PC-3 (cell line): Measurements from ENCODE around the gene KCNQ1. TPM values are rescaled to one million over a fixed set of nuclear protein-coding genes. Genes with fewer than 3 reads are reported as not detected.

Experiments
- ATAC-seq: fragments of 200-7000 bp; cut with Tn5 transposase; 2 replicates; pipeline ENCODE4 v1.9.1; 2020; ENCODE audit warnings: mild to moderate bottlenecking, moderate library complexity
- BruUV-seq: library from RNA; stranded (reverse); fragments of 400-500 nt; replicated peaks from 2 replicates; lab custom pipeline; 2021; lab: Mats Ljungman, UMichigan
- CTCF ChIA-PET: fragments of 300-600 bp; sonication (Branson Sonifier 250); formaldehyde crosslinking; loops from one replicate; lab custom pipeline; 2022; ENCODE audit warnings: antibody characterized with exemption; lab: Charles Lee
- POLR2A ChIA-PET: fragments of 300-600 bp; sonication (Branson Sonifier 250); formaldehyde crosslinking; loops from one replicate; lab custom pipeline; 2022; ENCODE audit warnings: antibody characterized with exemption; ENCODE audit not compliant: unreplicated experiment; lab: Charles Lee
- DNase-seq: peaks from one replicate; pipeline ENCODE4 v3.0.0-alpha.2; 2015
- H2AFZ ChIP-seq: fragments of 300-600 bp; sonication (generic); 2 replicates; pipeline ENCODE4 v1.6.0; 2016; ENCODE audit warnings: antibody characterized with exemption, low read length
- H3F3A ChIP-seq: fragments of 300-600 bp; sonication (generic); one replicate; pipeline ENCODE4 v1.6.0; 2017; ENCODE audit warnings: antibody characterized with exemption, low read length, control low read depth, mild to moderate bottlenecking; ENCODE audit not compliant: unreplicated experiment
- H3K27ac ChIP-seq: fragments of 300-600 bp; sonication (generic); 2 replicates; pipeline ENCODE4 v1.5.1; 2016; ENCODE audit warnings: mild to moderate bottlenecking, low read length
- H3K27me3 ChIP-seq: fragments of 300-600 bp; sonication (generic); 2 replicates; pipeline ENCODE4 v1.6.1; 2016; ENCODE audit warnings: low read length, mixed read lengths
- H3K36me3 ChIP-seq: fragments of 300-600 bp; sonication (generic); 2 replicates; pipeline ENCODE4 v1.6.1; 2016; ENCODE audit warnings: low read depth, mixed run types, low read length, mixed read lengths
- H3K4me1 ChIP-seq: fragments of 300-600 bp; sonication (generic); 2 replicates; pipeline ENCODE4 v1.5.1; 2016; ENCODE audit warnings: low read length; ENCODE audit not compliant: insufficient read depth
- H3K4me2 ChIP-seq: fragments of 300-600 bp; sonication (generic); 2 replicates; pipeline ENCODE4 v1.6.0; 2016; ENCODE audit warnings: low read length
- H3K4me3 ChIP-seq: fragments of 300-600 bp; sonication (generic); 2 replicates; pipeline ENCODE4 v1.5.1; 2016; ENCODE audit warnings: mild to moderate bottlenecking, low read length, mixed read lengths
- H3K79me2 ChIP-seq: fragments of 300-600 bp; sonication (generic); 2 replicates; pipeline ENCODE4 v1.6.1; 2017; ENCODE audit warnings: low read length, mixed read lengths
- H3K9ac ChIP-seq: fragments of 300-600 bp; sonication (generic); 2 replicates; pipeline ENCODE4 v1.6.0; 2016; ENCODE audit warnings: mild to moderate bottlenecking, low read length
- H3K9me2 ChIP-seq: fragments of 300-600 bp; sonication (generic); replicated peaks from 2 replicates; pipeline ENCODE4 v1.6.1; 2016; ENCODE audit warnings: mixed run types, low read length, mixed read lengths
- H3K9me3 ChIP-seq: fragments of 300-600 bp; sonication (generic); 2 replicates; pipeline ENCODE4 v1.6.1; 2016; ENCODE audit warnings: low read length, mixed read lengths
- H4K20me1 ChIP-seq: fragments of 300-600 bp; sonication (generic); 2 replicates; pipeline ENCODE4 v1.6.1; 2016; ENCODE audit warnings: low read length, mixed read lengths
- CTCF ChIP-seq: fragments of 300-600 bp; sonication (generic); conservative IDR thresholded peaks from 2 replicates; pipeline ENCODE4 v1.5.1; 2017; ENCODE audit warnings: antibody characterized with exemption, low read depth, mild to moderate bottlenecking, low read length
- EZH2 ChIP-seq: fragments of 300-600 bp; sonication (generic); IDR thresholded peaks from one replicate; pipeline ENCODE4 v1.6.1; 2017; ENCODE audit warnings: antibody characterized with exemption, mild to moderate bottlenecking, low read length; ENCODE audit not compliant: unreplicated experiment
- EZH2phosphoT487 ChIP-seq: fragments of 300-600 bp; sonication (generic); IDR thresholded peaks from 2 replicates; pipeline ENCODE4 v1.6.1; 2018; ENCODE audit warnings: mild to moderate bottlenecking, antibody characterized with exemption, low read length, borderline replicate concordance
- intact Hi-C: fragments of 100-400 bp; cut with micrococcal nuclease; formaldehyde crosslinking; loops from 2 replicates; pipeline ENCODE4 v1.9.0; 2023
- total RNA-seq: library from RNA; depleted of rRNA; stranded (reverse); fragments of >200 nt; gene quantifications from 2 replicates; pipeline ENCODE4 v1.2.3, GENCODE V29; 2014

Gene KCNQ1
- total RNA-seq, 1 experiment from 2014 or later, result 0.40 TPM

- no peak for ATAC-seq
Observed at GRCh38 chr11:2717561-2718325, 272.9 kb downstream of the KCNQ1 start.

GRCh38 chr11:2718817-2719438 is 274.1 kb downstream of the KCNQ1 start:
- no peak for TF ChIP-seq EZH2
- no peak for TF ChIP-seq CTCF
- no peak for TF ChIP-seq EZH2phosphoT487
- ATAC-seq (no peak), DNase-seq (no peak)
- Histone ChIP-seq H2AFZ (no peak overlapping the region), H3K36me3 (no peaks in the 10 kb centered on the region), H4K20me1 (no peaks in the 10 kb centered on the region), H3K4me2 (no peak overlapping the region), H3K27ac (no peak overlapping the region), H3K9ac (no peak overlapping the region), H3K4me3 (no peak overlapping the region), H3K79me2 (no peaks in the 10 kb centered on the region), H3K9me3 (no peaks in the 10 kb centered on the region), H3K4me1 (no peaks in the 10 kb centered on the region), H3K9me2 (no peaks in the 10 kb centered on the region), H3K27me3 (no peaks in the 10 kb centered on the region), H3F3A (no peaks in the 10 kb centered on the region)
- ChIA-PET POLR2A (no interaction called here), CTCF (no interaction called here)
- intact Hi-C loops, result no loop called here
- BruUV-seq, result no TSS peak

More at GRCh38 chr11:2717561-2718325, 272.9 kb downstream of the KCNQ1 start:
- ChIA-PET POLR2A (no interaction called here), CTCF (no interaction called here)
- Histone ChIP-seq H3K27ac (no peak overlapping the region), H3K36me3 (no peaks in the 10 kb centered on the region), H4K20me1 (no peaks in the 10 kb centered on the region), H3K9me2 (no peaks in the 10 kb centered on the region), H3K27me3 (no peaks in the 10 kb centered on the region), H3K9ac (no peak overlapping the region), H3K79me2 (no peaks in the 10 kb centered on the region), H3K4me1 (no peaks in the 10 kb centered on the region), H3F3A (no peaks in the 10 kb centered on the region), H2AFZ (no peak overlapping the region), H3K4me3 (no peak overlapping the region), H3K9me3 (no peaks in the 10 kb centered on the region), H3K4me2 (no peak overlapping the region)
- no peak for DNase-seq
- no TSS peak for BruUV-seq
- intact Hi-C loops, result no loop called here
- TF ChIP-seq CTCF (no peak), EZH2 (no peak), EZH2phosphoT487 (no peak)
